ENCODE measurements around the gene CDK5R2. TPM values are rescaled to one million over a fixed set of nuclear protein-coding genes. Genes with fewer than 3 reads are reported as not detected.
A peak's percentile ranks its signal among the peaks of the same experiment; 100 is the strongest.

The CDK5R2 gene
- total RNA-seq (2021) (0.17 and 0.20 TPM in 2 replicates), Bru-seq, nascent RNA (not detected), BruChase-seq, experiment 1, labeled RNA remaining after a 2-hour chase (percentile 10 among the genes with signal in this experiment), BruChase-seq, experiment 2, labeled RNA remaining after a 6-hour chase (percentile 21 among the genes with signal in this experiment)
- long read RNA-seq, result 0 reads

- no peaks in the 10 kb centered on the region for H3K9me2 ChIP-seq (ENCODE audit: insufficient read depth)
- peak within 1 kb of the TSS; percentile 68 for H3K4me2 ChIP-seq
- intact Hi-C loops (cut with micrococcal nuclease; ENCODE audit: unreplicated experiment), result no loop called here
- no peak for TF ChIP-seq EZH2 (IDR thresholded peaks at IDR 0.05; ENCODE audit: low read depth)
- no peak for TF ChIP-seq CTCF (conservative IDR thresholded peaks at IDR 0.05)
- H3K36me3 ChIP-seq (ENCODE audit: low read depth), result no peaks in the 10 kb centered on the region
- H3K9me3 ChIP-seq (ENCODE audit: insufficient read depth, low read depth), result no peaks in the 10 kb centered on the region
- DNase-seq, result peak in 1 of 2 experiments; percentile 83
- H3F3A ChIP-seq (ENCODE audit: insufficient read depth, low read depth), result peaks cover 15% of the 10 kb centered on the region; the same call in 1 of the 2 replicates
- no peaks in the 10 kb centered on the region for H4K20me1 ChIP-seq (ENCODE audit: insufficient read depth)
- H3K4me1 ChIP-seq (replicated peaks; ENCODE audit: insufficient read depth), result peaks cover 13% of the 10 kb centered on the region
- H3K27me3 ChIP-seq (ENCODE audit: insufficient read depth, low read depth), result no peaks in the 10 kb centered on the region
- H3K27ac ChIP-seq, result no peak within 1 kb of the TSS
- POLR2A ChIA-PET (ENCODE audit: unreplicated experiment), result interaction anchor here (0.7 kb wide), 1 partner anchor 318 kb away, joined by 4 read pairs; no protein-coding TSS in a partner anchor
- H2AFZ ChIP-seq, result no peak within 1 kb of the TSS
- CTCF ChIA-PET, result interaction anchor here (0.6 to 0.9 kb wide), 2 partner anchors 83 to 483 kb away, joined by 3 to 6 read pairs; no protein-coding TSS in a partner anchor
- no TSS peak for BruUV-seq (replicated peaks)
- no peaks in the 10 kb centered on the region for H3K79me2 ChIP-seq (ENCODE audit: low read depth)
- H3K4me3 ChIP-seq, result peak within 1 kb of the TSS; percentile 39; the same call in 1 of the 2 replicates
Measured at GRCh38 chr2:218959141-218959731, at the start of gene CDK5R2. TSS of gene CDK5R2 (plus strand) at chr2:218959666. CDS start at chr2:218959821, 155 bp downstream.

GRCh38 chr2:218910741-218911140 is 48.7 kb upstream of the CDK5R2 start:
- H3K4me2 ChIP-seq, result peak overlapping the region; percentile 92
- CTCF ChIA-PET, result interaction anchor here (1.9 kb wide), 1 partner anchor 13 kb away, joined by 15 read pairs; no protein-coding TSS in a partner anchor
- intact Hi-C loops (cut with micrococcal nuclease; ENCODE audit: unreplicated experiment), result no loop called here

GRCh38 chr2:218920504-218920903 is 39.0 kb upstream of the CDK5R2 start:
- Histone ChIP-seq H3F3A (ENCODE audit: insufficient read depth, low read depth) (no peaks in the 10 kb centered on the region), H3K27ac (no peak overlapping the region), H2AFZ (no peak overlapping the region), H3K27me3 (ENCODE audit: insufficient read depth, low read depth) (no peaks in the 10 kb centered on the region), H3K4me2 (no peak overlapping the region), H3K4me1 (replicated peaks; ENCODE audit: insufficient read depth) (no peaks in the 10 kb centered on the region), H3K9me2 (ENCODE audit: insufficient read depth) (no peaks in the 10 kb centered on the region; the same call in 1 of the 2 replicates), H3K9me3 (ENCODE audit: insufficient read depth, low read depth) (peaks cover 7% of the 10 kb centered on the region; the same call in 1 of the 2 replicates), H4K20me1 (ENCODE audit: insufficient read depth) (no peaks in the 10 kb centered on the region), H3K79me2 (ENCODE audit: low read depth) (no peaks in the 10 kb centered on the region), H3K36me3 (ENCODE audit: low read depth) (no peaks in the 10 kb centered on the region), H3K4me3 (no peak overlapping the region)
- ChIA-PET POLR2A (ENCODE audit: unreplicated experiment) (no interaction called here), CTCF (no interaction called here)
- intact Hi-C loops (cut with micrococcal nuclease; ENCODE audit: unreplicated experiment), result no loop called here
- no TSS peak for BruUV-seq (replicated peaks)
- no peak for DNase-seq
- TF ChIP-seq CTCF (conservative IDR thresholded peaks at IDR 0.05), result no peak
- TF ChIP-seq EZH2 (IDR thresholded peaks at IDR 0.05; ENCODE audit: low read depth), result no peak

More at GRCh38 chr2:218910741-218911140, 48.7 kb upstream of the CDK5R2 start:
- POLR2A ChIA-PET (ENCODE audit: unreplicated experiment), result no interaction called here
- Histone ChIP-seq H3K27me3 (ENCODE audit: insufficient read depth, low read depth) (no peaks in the 10 kb centered on the region), H4K20me1 (ENCODE audit: insufficient read depth) (no peaks in the 10 kb centered on the region), H3F3A (ENCODE audit: insufficient read depth, low read depth) (peaks cover 9% of the 10 kb centered on the region; the same call in 1 of the 2 replicates), H3K79me2 (ENCODE audit: low read depth) (no peaks in the 10 kb centered on the region), H3K9me3 (ENCODE audit: insufficient read depth, low read depth) (no peaks in the 10 kb centered on the region), H3K9me2 (ENCODE audit: insufficient read depth) (no peaks in the 10 kb centered on the region), H3K36me3 (ENCODE audit: low read depth) (no peaks in the 10 kb centered on the region), H3K4me3 (no peak overlapping the region), H3K4me1 (replicated peaks; ENCODE audit: insufficient read depth) (peaks cover 15% of the 10 kb centered on the region), H3K27ac (no peak overlapping the region), H2AFZ (no peak overlapping the region)
- DNase-seq, result no peak
- TF ChIP-seq CTCF (conservative IDR thresholded peaks at IDR 0.05) (no peak), EZH2 (IDR thresholded peaks at IDR 0.05; ENCODE audit: low read depth) (no peak)
- no TSS peak for BruUV-seq (replicated peaks)
